NCI-H446 (cell line): Measurements from ENCODE around the gene ITGA6.

Source experiments
- DNase-seq, 2 experiments: peaks; one replicate each; lab custom pipeline; 2025; lab: John Stamatoyannopoulos, UW

Gene ITGA6

GRCh38 chr2:172416447-172417058 is 10.8 kb upstream of the ITGA6 start:
- no peak for DNase-seq

GRCh38 chr2:172420216-172420615 is 7.2 kb upstream of the ITGA6 start:
- no peak for DNase-seq

- no peak for DNase-seq
Observed at GRCh38 chr2:172423160-172423559, 4.2 kb upstream of the ITGA6 start.

- DNase-seq = no peak
Observed at GRCh38 chr2:172425336-172425735, 2.0 kb upstream of the ITGA6 start.

- DNase-seq = no peak
Observed at GRCh38 chr2:172426635-172427255, 641 bp upstream of the ITGA6 start.

- no peak for DNase-seq
Observed at GRCh38 chr2:172427990-172428831, 825 bp downstream of the ITGA6 start.

- DNase-seq = no peak
Observed at GRCh38 chr2:172428832-172429210, 1.4 kb downstream of the ITGA6 start.

GRCh38 chr2:172429301-172429968 is 2.0 kb downstream of the ITGA6 start:
- DNase-seq = no peak

GRCh38 chr2:172430027-172430426 is 2.6 kb downstream of the ITGA6 start:
- DNase-seq = no peak

- no peak for DNase-seq
Observed at GRCh38 chr2:172430678-172431077, 3.3 kb downstream of the ITGA6 start.

GRCh38 chr2:172431463-172431862 is 4.1 kb downstream of the ITGA6 start:
- no peak for DNase-seq

GRCh38 chr2:172431993-172432392 is 4.6 kb downstream of the ITGA6 start:
- no peak for DNase-seq

GRCh38 chr2:172433144-172433543 is 5.8 kb downstream of the ITGA6 start:
- no peak for DNase-seq

GRCh38 chr2:172434821-172435605 is 7.6 kb downstream of the ITGA6 start:
- no peak for DNase-seq

- DNase-seq = no peak
Observed at GRCh38 chr2:172435606-172435911, 8.2 kb downstream of the ITGA6 start.

GRCh38 chr2:172436889-172437288 is 9.5 kb downstream of the ITGA6 start:
- no peak for DNase-seq

- DNase-seq = no peak
Observed at GRCh38 chr2:172437419-172438341, 10.3 kb downstream of the ITGA6 start.

- no peak for DNase-seq
Observed at GRCh38 chr2:172438741-172439508, 11.5 kb downstream of the ITGA6 start.

GRCh38 chr2:172439509-172439860 is 12.1 kb downstream of the ITGA6 start:
- no peak for DNase-seq

- no peak for DNase-seq
Observed at GRCh38 chr2:172439911-172440310, 12.5 kb downstream of the ITGA6 start.
